Liver (tissue), 9 donors: Measurements from ENCODE around the gene ZNF331. TPM values are rescaled to one million over a fixed set of nuclear protein-coding genes. Genes with fewer than 3 reads are reported as not detected.

ENCODE experiments used
- DNase-seq: peaks from one replicate; pipeline ENCODE4 v3.0.0-alpha.2; 2017; ENCODE audit warnings: low spot score
- H3K27ac ChIP-seq, 2 donors: one replicate each; pipeline ENCODE4 v1.7.0; 2013; ENCODE audit warnings: inconsistent platforms in 2 of 2, low read length in 2 of 2, control low read depth in 1 of 2, low read depth in 1 of 2, mild to moderate bottlenecking in 1 of 2
- H3K27me3 ChIP-seq, 4 donors: one replicate each; pipeline versions ENCODE4 v1.6.1 to v1.7.0; 2013; ENCODE audit warnings: low read length in 3 of 4, inconsistent platforms in 1 of 4, mild to moderate bottlenecking in 1 of 4, moderate library complexity in 1 of 4; ENCODE audit not compliant: control insufficient read depth in 4 of 4, insufficient read depth in 4 of 4
- H3K36me3 ChIP-seq, 4 donors: one replicate each; pipeline versions ENCODE4 v1.6.1 to v1.7.0; 2013; ENCODE audit warnings: low read length in 3 of 4, mild to moderate bottlenecking in 3 of 4, low read depth in 1 of 4, moderate library complexity in 1 of 4; ENCODE audit not compliant: control insufficient read depth in 4 of 4, insufficient read depth in 3 of 4
- H3K4me1 ChIP-seq, 4 donors: one replicate each; pipeline versions ENCODE4 v1.6.1 to v1.7.0; 2013; ENCODE audit warnings: low read length in 3 of 4, mild to moderate bottlenecking in 3 of 4, moderate library complexity in 1 of 4; ENCODE audit not compliant: control insufficient read depth in 4 of 4, insufficient read depth in 4 of 4
- H3K4me3 ChIP-seq, 3 donors: one replicate each; pipeline versions ENCODE4 v1.6.1 to v1.7.0; 2013; ENCODE audit warnings: low read length in 3 of 3, control low read depth in 1 of 3, low read depth in 1 of 3, mild to moderate bottlenecking in 1 of 3
- H3K9ac ChIP-seq, 2 donors: one replicate each; pipeline ENCODE4 v1.7.0; 2013; ENCODE audit warnings: low read length in 2 of 2, mild to moderate bottlenecking in 2 of 2, moderate library complexity in 2 of 2, control low read depth in 1 of 2, low read depth in 1 of 2
- H3K9me3 ChIP-seq, 4 donors: one replicate each; pipeline versions ENCODE4 v1.6.1 to v1.7.0; 2013; ENCODE audit warnings: low read length in 3 of 4; ENCODE audit not compliant: control insufficient read depth in 4 of 4
- FOXA1 ChIP-seq: IDR thresholded peaks from 2 replicates; pipeline ENCODE4 v1.6.1; 2016; ENCODE audit warnings: antibody characterized with exemption
- FOXA2 ChIP-seq: IDR thresholded peaks from 2 replicates; pipeline ENCODE4 v1.6.1; 2016; ENCODE audit warnings: antibody characterized with exemption
- GABPA ChIP-seq, 2 donors: IDR thresholded peaks in 1 of 2; conservative IDR thresholded peaks in 1 of 2; 2 replicates each; pipeline ENCODE4 v1.6.1; 2016; ENCODE audit warnings: antibody characterized with exemption in 2 of 2, mild to moderate bottlenecking in 1 of 2, moderate library complexity in 1 of 2
- HNF4A ChIP-seq, 2 donors: conservative IDR thresholded peaks; 2 replicates each; pipeline ENCODE4 v1.6.1; 2016; ENCODE audit warnings: antibody characterized with exemption in 2 of 2, mild to moderate bottlenecking in 2 of 2
- HNF4G ChIP-seq: IDR thresholded peaks from 2 replicates; pipeline ENCODE4 v1.6.1; 2016; ENCODE audit warnings: antibody characterized with exemption
- JUND ChIP-seq, 2 donors: IDR thresholded peaks; 2 replicates each; pipeline ENCODE4 v1.6.1; 2016; ENCODE audit warnings: antibody characterized with exemption in 2 of 2
- NR2F2 ChIP-seq: IDR thresholded peaks from 2 replicates; pipeline ENCODE4 v1.6.1; 2016; ENCODE audit warnings: antibody characterized with exemption
- RAD21 ChIP-seq, 2 donors: IDR thresholded peaks; 2 replicates each; pipeline ENCODE4 v1.6.1; 2016; ENCODE audit warnings: antibody characterized with exemption in 2 of 2, mild to moderate bottlenecking in 2 of 2
- RXRA ChIP-seq, 2 donors: IDR thresholded peaks; 2 replicates each; pipeline ENCODE4 v1.6.1; 2017 to 2018; ENCODE audit warnings: antibody characterized with exemption in 2 of 2, mild to moderate bottlenecking in 1 of 2
- SP1 ChIP-seq: IDR thresholded peaks from 2 replicates; pipeline ENCODE4 v1.6.1; 2018; ENCODE audit warnings: antibody characterized with exemption, mild to moderate bottlenecking
- TAF1 ChIP-seq: conservative IDR thresholded peaks from 2 replicates; pipeline ENCODE4 v1.6.1; 2016; ENCODE audit warnings: antibody characterized with exemption, mild to moderate bottlenecking
- YY1 ChIP-seq: IDR thresholded peaks from 2 replicates; pipeline ENCODE4 v1.6.1; 2016; ENCODE audit warnings: antibody characterized with exemption, mild to moderate bottlenecking
- WGBS: extraction: QIAGEN DNeasy Blood & Tissue Kit; methylation state at CpG from one replicate; pipeline ENCODE4 v1.1.7; 2013; 5-methylcytosine and 5-hydroxymethylcytosine counted together
- polyA plus RNA-seq, 2 donors: library from polyadenylated mRNA; stranded (reverse) in 1 of 2; unstranded in 1 of 2; fragments of 200-250 nt in 1 of 2; fragments of >200 nt in 1 of 2; fragmentation: Nextera tagmentation in 1 of 2; extraction: Ambion mirVana in 1 of 2; gene quantifications; one replicate each; pipeline versions ENCODE4 v1.2.1 to v1.2.3, GENCODE V29; 2013 to 2015
- total RNA-seq, 2 donors: library from RNA; depleted of rRNA; stranded (reverse); fragments of >200 nt; gene quantifications; one replicate each; pipeline ENCODE4 v1.2.3, GENCODE V29; 2014
- TF ChIP-seq, protein P1 (sequence below): IDR thresholded peaks from 2 replicates; pipeline ENCODE4 v1.6.1; 2016; ENCODE audit warnings: antibody characterized with exemption, mild to moderate bottlenecking
- TF ChIP-seq, protein P2 (sequence below): IDR thresholded peaks from 2 replicates; pipeline ENCODE4 v1.6.1; 2016; ENCODE audit warnings: antibody characterized with exemption
- TF ChIP-seq, protein P3 (sequence below): IDR thresholded peaks from 2 replicates; pipeline ENCODE4 v1.6.1; 2016; ENCODE audit warnings: antibody characterized with exemption
- TF ChIP-seq, protein P4 (sequence below): fragments of 150-350 bp; IDR thresholded peaks from 2 replicates; pipeline ENCODE4 v1.5.1; 2017; ENCODE audit warnings: improper control_type of control experiment, low read depth, low read length; ENCODE audit not compliant: missing input control
- TF ChIP-seq, protein P5 (sequence below): IDR thresholded peaks from 2 replicates; pipeline ENCODE4 v1.6.1; 2016; ENCODE audit warnings: antibody characterized with exemption
- donor health status: healthy.
- donor health status: healthy.
- donor health status: healthy.
- donor health status: healthy.
- donor health status: healthy.

Gene ZNF331
- total and polyA plus RNA-seq, 4 donors = 2.8 to 9.7 (median 5.7) TPM

DNA sequence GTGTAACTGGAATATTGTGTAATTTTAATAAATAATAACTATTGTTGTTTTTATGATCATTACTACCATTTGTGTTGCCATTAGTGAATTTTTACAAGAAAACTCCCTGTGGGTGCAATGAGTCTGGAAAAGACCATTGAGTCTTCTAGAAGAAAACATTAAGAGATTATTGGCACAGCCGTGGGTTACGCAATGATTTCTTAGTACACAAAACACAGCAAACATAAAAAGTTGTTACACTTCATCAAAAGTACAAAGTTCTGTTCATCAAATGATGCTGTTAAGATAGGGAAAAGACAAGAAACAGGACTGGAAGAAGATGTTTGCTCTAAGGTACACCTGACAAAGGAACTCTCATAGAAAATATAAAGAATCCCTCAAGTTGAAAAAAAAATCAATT is 41.6 kb downstream of the ZNF331 start (continued):
- TF ChIP-seq, protein P1, sequence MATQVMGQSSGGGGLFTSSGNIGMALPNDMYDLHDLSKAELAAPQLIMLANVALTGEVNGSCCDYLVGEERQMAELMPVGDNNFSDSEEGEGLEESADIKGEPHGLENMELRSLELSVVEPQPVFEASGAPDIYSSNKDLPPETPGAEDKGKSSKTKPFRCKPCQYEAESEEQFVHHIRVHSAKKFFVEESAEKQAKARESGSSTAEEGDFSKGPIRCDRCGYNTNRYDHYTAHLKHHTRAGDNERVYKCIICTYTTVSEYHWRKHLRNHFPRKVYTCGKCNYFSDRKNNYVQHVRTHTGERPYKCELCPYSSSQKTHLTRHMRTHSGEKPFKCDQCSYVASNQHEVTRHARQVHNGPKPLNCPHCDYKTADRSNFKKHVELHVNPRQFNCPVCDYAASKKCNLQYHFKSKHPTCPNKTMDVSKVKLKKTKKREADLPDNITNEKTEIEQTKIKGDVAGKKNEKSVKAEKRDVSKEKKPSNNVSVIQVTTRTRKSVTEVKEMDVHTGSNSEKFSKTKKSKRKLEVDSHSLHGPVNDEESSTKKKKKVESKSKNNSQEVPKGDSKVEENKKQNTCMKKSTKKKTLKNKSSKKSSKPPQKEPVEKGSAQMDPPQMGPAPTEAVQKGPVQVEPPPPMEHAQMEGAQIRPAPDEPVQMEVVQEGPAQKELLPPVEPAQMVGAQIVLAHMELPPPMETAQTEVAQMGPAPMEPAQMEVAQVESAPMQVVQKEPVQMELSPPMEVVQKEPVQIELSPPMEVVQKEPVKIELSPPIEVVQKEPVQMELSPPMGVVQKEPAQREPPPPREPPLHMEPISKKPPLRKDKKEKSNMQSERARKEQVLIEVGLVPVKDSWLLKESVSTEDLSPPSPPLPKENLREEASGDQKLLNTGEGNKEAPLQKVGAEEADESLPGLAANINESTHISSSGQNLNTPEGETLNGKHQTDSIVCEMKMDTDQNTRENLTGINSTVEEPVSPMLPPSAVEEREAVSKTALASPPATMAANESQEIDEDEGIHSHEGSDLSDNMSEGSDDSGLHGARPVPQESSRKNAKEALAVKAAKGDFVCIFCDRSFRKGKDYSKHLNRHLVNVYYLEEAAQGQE = no peak

DNA sequence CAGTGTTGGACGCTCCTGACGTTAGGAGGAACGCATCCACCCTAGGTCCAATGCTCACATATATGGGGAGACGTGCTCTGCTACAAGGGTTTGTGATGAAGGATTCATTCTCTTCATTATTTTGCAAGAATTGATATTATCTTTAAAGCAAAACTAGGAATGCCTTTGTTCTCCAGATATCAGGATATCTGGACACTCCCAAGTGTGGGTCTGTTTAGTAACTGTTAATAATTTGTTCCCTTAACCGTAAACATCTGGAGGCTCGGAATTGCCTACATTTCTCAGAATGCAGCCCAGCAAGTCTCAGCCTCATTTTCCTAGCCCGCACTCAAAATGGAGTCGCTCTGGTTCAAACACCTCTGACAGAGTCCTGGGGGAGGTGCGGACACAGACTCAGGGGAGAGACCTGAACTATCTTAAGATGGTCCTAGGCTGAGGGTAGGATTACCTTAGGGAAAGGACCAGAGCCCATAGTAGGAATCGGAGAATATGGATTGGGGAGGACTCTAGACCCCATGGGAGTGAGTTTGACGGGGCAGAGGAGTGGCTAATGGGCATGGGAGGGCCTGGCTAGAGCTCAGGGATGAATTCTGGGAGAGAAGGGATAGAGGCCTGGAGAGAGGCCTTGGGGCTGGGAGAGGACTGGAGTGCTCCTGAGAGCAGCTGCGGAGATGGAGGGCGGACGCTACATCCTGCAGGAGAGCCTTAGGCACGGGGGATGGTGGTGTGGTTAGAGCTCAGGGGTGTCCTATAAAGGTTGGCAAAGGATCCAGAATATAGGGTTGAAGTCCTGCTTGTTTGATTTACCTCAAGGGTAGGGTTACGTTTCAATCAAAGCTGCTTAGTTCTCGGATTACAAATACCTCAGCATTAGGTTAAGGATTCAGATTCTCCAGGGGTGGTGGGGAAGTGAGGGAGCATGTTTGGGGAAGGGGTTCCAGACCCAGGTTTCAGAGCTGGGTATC is 43.2 kb downstream of the ZNF331 start:
- WGBS = 85% methylated on average over 17 of the region's 17 CpGs
- Histone ChIP-seq H3K36me3 (peaks cover 2 to 23% (median 16%) of the 10 kb centered on the region in 4 donors), H3K4me1 (no peaks in the 10 kb centered on the region), H3K27me3 (no peaks in the 10 kb centered on the region), H3K9ac (no peak overlapping the region), H3K9me3 (peaks cover 15 to 51% (median 29%) of the 10 kb centered on the region in 4 donors), H3K27ac (no peak overlapping the region), H3K4me3 (peak overlapping the region in 1 of 3 donors; percentile 12)
- TF ChIP-seq YY1 (no peak), FOXA2 (no peak), HNF4A (conservative IDR thresholded peaks at IDR 0.05) (no peak), JUND (IDR thresholded peaks at IDR 0.05) (no peak), TAF1 (no peak), HNF4G (no peak), RXRA (IDR thresholded peaks at IDR 0.05) (no peak), SP1 (no peak), FOXA1 (no peak), NR2F2 (no peak), RAD21 (IDR thresholded peaks at IDR 0.05) (no peak), GABPA (IDR thresholded peaks at IDR 0.05 in 1 of 2, conservative IDR thresholded peaks at IDR 0.05 in 1 of 2) (no peak)
- TF ChIP-seq, protein P2, sequence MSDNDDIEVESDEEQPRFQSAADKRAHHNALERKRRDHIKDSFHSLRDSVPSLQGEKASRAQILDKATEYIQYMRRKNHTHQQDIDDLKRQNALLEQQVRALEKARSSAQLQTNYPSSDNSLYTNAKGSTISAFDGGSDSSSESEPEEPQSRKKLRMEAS = no peak
- TF ChIP-seq, protein P3, sequence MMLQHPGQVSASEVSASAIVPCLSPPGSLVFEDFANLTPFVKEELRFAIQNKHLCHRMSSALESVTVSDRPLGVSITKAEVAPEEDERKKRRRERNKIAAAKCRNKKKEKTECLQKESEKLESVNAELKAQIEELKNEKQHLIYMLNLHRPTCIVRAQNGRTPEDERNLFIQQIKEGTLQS = no peak
- TF ChIP-seq, protein P1 = no peak
- TF ChIP-seq, protein P4, sequence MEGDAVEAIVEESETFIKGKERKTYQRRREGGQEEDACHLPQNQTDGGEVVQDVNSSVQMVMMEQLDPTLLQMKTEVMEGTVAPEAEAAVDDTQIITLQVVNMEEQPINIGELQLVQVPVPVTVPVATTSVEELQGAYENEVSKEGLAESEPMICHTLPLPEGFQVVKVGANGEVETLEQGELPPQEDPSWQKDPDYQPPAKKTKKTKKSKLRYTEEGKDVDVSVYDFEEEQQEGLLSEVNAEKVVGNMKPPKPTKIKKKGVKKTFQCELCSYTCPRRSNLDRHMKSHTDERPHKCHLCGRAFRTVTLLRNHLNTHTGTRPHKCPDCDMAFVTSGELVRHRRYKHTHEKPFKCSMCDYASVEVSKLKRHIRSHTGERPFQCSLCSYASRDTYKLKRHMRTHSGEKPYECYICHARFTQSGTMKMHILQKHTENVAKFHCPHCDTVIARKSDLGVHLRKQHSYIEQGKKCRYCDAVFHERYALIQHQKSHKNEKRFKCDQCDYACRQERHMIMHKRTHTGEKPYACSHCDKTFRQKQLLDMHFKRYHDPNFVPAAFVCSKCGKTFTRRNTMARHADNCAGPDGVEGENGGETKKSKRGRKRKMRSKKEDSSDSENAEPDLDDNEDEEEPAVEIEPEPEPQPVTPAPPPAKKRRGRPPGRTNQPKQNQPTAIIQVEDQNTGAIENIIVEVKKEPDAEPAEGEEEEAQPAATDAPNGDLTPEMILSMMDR = no peak
- TF ChIP-seq, protein P5, sequence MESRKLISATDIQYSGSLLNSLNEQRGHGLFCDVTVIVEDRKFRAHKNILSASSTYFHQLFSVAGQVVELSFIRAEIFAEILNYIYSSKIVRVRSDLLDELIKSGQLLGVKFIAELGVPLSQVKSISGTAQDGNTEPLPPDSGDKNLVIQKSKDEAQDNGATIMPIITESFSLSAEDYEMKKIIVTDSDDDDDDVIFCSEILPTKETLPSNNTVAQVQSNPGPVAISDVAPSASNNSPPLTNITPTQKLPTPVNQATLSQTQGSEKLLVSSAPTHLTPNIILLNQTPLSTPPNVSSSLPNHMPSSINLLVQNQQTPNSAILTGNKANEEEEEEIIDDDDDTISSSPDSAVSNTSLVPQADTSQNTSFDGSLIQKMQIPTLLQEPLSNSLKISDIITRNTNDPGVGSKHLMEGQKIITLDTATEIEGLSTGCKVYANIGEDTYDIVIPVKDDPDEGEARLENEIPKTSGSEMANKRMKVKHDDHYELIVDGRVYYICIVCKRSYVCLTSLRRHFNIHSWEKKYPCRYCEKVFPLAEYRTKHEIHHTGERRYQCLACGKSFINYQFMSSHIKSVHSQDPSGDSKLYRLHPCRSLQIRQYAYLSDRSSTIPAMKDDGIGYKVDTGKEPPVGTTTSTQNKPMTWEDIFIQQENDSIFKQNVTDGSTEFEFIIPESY = no peak
- DNase-seq = no peak
